Lower lobe of right lung (tissue), 2 donors: ENCODE measurements around the gene C10orf105. TPM values are rescaled to one million over a fixed set of nuclear protein-coding genes. Genes with fewer than 3 reads are reported as not detected.

Experiments used
- ATAC-seq, 2 donors: fragments of 200-7000 bp; cut with Tn5 transposase; one replicate each; pipeline ENCODE4 v1.9.1; 2020 to 2022; ENCODE audit warnings: mild to moderate bottlenecking in 2 of 2, moderate library complexity in 2 of 2
- DNase-seq: peaks from one replicate; pipeline ENCODE4 v3.0.0-alpha.2; 2020
- H3K27ac ChIP-seq: fragments of 200-600 bp; one replicate; pipeline ENCODE4 v1.8.0; 2022
- H3K27me3 ChIP-seq: fragments of 200-600 bp; one replicate; pipeline ENCODE4 v1.8.0; 2022; ENCODE audit warnings: low read depth
- H3K36me3 ChIP-seq: fragments of 200-600 bp; one replicate; pipeline ENCODE4 v1.8.0; 2022; ENCODE audit warnings: mild to moderate bottlenecking
- H3K4me1 ChIP-seq: fragments of 200-600 bp; one replicate; pipeline ENCODE4 v1.8.0; 2022
- H3K4me3 ChIP-seq: fragments of 200-600 bp; one replicate; pipeline ENCODE4 v1.8.0; 2022; ENCODE audit warnings: mild to moderate bottlenecking
- H3K9me3 ChIP-seq: fragments of 200-600 bp; one replicate; pipeline ENCODE4 v1.8.0; 2022
- CTCF ChIP-seq: fragments of 200-600 bp; IDR thresholded peaks from one replicate; pipeline ENCODE4 v1.8.0; 2022; ENCODE audit warnings: antibody characterized with exemption, mild to moderate bottlenecking
- intact Hi-C: fragments of 100-400 bp; cut with DNase I; formaldehyde crosslinking; loops from one replicate; pipeline ENCODE4 v1.11.0; 2022
- total RNA-seq: library from RNA; stranded (reverse); fragmentation: NEBNext Ultra II Directional; extraction: Animal tissue kit (Norgen Biotek cat#: 25700); gene quantifications from one replicate; pipeline ENCODE4 v1.2.1, GENCODE V29; 2021
- donor health status: DM: no; HTN: yes; CAD: no; lungs with severe emphysema.

Gene C10orf105
- total RNA-seq, 1 donor from 2014 or later: 0.32 TPM

DNA sequence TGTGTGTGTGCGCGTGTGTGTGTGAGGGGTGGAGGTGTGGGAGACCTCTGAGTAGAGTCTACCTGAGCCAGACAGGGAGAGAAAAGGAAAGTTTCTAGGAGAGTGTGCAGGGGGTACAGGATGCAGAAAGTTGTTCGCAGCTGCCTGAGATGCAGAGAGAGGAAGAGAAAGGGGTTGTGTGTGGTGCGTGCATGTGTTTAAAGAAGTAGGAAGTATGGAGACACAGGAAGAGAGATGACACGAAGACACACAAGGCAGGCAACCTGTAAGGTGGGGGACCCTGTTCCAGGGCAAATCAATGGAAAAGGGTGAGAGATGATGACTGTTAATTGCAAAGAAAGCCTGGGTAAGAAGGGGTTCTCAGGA lies 52.2 kb downstream of the C10orf105 start:
- Histone ChIP-seq H3K4me3 (no peak overlapping the region), H3K27ac (no peak overlapping the region), H3K27me3 (no peaks in the 10 kb centered on the region), H3K9me3 (no peaks in the 10 kb centered on the region), H3K4me1 (peaks cover 3% of the 10 kb centered on the region), H3K36me3 (no peaks in the 10 kb centered on the region)
- intact Hi-C loops: no loop called here
- ATAC-seq (no peak), DNase-seq (no peak)
- no peak for TF ChIP-seq CTCF

DNA sequence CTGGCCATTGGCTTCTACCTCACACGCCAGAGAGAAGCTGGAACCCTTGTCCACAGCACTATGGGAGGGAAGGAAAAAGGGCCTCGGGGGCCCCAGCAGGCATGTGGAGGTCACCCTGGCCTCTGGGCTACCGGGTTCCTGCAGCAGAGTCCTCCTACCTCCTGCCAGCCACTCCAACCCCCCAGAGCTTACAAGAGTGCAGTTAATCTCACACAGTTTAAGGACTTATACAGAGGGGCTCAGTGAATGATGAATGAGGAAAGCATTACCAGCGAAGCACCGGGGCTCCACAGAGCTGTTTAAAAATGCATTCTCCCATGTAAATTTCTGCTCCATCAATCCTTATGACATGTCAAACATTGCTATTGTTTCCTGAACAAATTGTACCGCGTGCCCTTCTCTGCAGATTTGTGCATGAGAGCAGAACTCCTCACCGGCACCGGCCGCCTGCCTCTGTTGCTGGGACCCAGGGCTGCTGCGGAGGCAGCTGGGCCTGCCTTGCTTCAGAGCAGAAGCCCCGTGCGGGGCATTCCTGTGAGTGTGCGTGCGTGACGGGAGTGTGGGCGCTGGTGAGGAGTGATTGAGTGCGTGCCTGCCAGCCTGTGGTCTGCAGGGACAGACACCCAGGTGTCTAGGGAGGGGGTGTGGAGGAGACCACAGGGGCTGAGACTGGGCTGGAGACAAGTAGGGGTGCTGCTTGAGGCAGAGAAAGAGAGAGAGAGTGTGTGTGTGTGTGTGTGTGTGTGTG lies 52.8 kb downstream of the C10orf105 start:
- ATAC-seq (no peak), DNase-seq (no peak)
- Histone ChIP-seq H3K27ac (no peak overlapping the region), H3K4me3 (no peak overlapping the region), H3K27me3 (no peaks in the 10 kb centered on the region), H3K4me1 (peaks cover 3% of the 10 kb centered on the region), H3K9me3 (no peaks in the 10 kb centered on the region), H3K36me3 (no peaks in the 10 kb centered on the region)
- intact Hi-C loops: no loop called here
- no peak for TF ChIP-seq CTCF

GRCh38 chr10:71665456-71665855 lies 54.1 kb downstream of the C10orf105 start:
- no peaks in the 10 kb centered on the region for H3K36me3 ChIP-seq
- DNase-seq: no peak
- H3K4me1 ChIP-seq: peaks cover 3% of the 10 kb centered on the region
- ATAC-seq: no peak
- intact Hi-C loops: no loop called here
- H3K4me3 ChIP-seq: no peak overlapping the region
- H3K27ac ChIP-seq: no peak overlapping the region
- no peak for TF ChIP-seq CTCF
- no peaks in the 10 kb centered on the region for H3K9me3 ChIP-seq
- H3K27me3 ChIP-seq: no peaks in the 10 kb centered on the region

DNA sequence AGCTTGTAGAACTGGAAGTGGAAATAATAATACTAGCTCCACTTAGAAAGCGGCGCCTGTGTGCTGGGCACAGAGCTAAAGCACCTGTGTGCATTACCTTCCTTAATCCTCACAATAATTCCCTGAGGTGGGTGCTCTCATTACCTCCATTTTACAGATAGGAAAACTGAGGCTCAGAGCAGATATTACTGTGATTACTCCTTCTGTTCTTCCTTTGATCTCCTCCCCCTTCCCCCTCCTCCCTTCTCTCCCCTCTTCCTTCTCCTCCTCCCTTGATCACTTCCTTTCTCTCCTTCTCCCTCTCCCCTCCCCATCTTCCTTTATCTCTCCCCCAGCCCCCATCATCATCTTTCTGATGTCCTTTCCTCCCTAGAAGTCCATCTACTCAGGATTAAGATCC lies 55.0 kb downstream of the C10orf105 start:
- no peak overlapping the region for H3K27ac ChIP-seq
- no peak overlapping the region for H3K4me3 ChIP-seq
- H3K4me1 ChIP-seq: peaks cover 3% of the 10 kb centered on the region
- TF ChIP-seq CTCF: no peak
- intact Hi-C loops: no loop called here
- H3K9me3 ChIP-seq: no peaks in the 10 kb centered on the region
- no peaks in the 10 kb centered on the region for H3K36me3 ChIP-seq
- no peak for ATAC-seq
- H3K27me3 ChIP-seq: no peaks in the 10 kb centered on the region
- no peak for DNase-seq

- TF ChIP-seq CTCF: no peak
- DNase-seq (no peak), ATAC-seq (no peak)
- no peak overlapping the region for H3K27ac ChIP-seq
- H3K36me3 ChIP-seq: no peaks in the 10 kb centered on the region
- no peaks in the 10 kb centered on the region for H3K27me3 ChIP-seq
- peaks cover 3% of the 10 kb centered on the region for H3K4me1 ChIP-seq
- H3K9me3 ChIP-seq: no peaks in the 10 kb centered on the region
- intact Hi-C loops: no loop called here
- no peak overlapping the region for H3K4me3 ChIP-seq
Observed at GRCh38 chr10:71663311-71663710, 56.3 kb downstream of the C10orf105 start.
